NCI-H2227 (cell line): ENCODE measurements around the gene PIP4K2B.

Experiments
- DNase-seq: peaks from one replicate; lab custom pipeline; 2025; ENCODE audit not compliant: unreplicated experiment; lab: John Stamatoyannopoulos, UW

Gene PIP4K2B

DNA sequence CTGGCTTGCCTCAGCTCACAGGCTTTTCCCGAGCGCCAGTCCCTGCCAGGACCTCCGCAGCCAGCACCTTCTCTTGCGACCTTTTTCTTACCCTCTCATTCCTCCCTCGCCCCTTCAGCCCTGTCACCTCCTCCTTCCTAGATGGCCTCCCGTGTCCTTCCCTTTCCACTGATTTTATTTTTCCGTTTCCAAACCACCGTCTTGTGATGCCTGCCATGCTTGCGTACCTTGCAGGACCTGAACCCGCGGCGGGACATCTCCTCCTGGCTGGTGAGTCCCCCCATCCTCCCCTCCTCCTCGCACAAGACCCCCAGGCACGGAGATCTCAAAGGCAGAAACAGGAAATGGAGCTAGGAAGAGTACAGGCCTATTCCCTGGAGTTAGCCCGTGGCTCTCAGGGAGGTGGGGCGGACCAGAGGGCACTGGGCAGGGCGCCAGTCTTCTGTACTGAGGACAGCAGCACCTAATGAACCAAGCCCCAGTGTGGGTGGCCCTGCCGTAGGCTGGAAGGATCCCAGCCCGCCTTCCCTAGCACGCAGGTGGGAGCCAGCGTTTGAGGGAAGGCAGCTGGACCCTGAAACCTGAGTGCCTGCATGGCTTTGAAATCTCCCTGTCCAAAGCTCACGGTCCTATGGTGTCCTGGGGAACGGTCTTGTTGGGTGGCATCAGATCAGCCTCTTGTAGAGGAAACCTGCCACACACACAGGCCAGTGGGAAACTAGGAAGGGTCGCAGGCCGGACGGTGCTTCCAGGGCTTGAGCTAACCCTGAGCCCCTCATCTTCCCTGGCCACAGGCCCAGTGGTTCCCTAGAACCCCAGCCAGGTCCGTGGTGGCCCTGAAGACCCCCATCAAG is 68.6 kb downstream of the PIP4K2B start:
- DNase-seq, result peak; percentile 61

DNA sequence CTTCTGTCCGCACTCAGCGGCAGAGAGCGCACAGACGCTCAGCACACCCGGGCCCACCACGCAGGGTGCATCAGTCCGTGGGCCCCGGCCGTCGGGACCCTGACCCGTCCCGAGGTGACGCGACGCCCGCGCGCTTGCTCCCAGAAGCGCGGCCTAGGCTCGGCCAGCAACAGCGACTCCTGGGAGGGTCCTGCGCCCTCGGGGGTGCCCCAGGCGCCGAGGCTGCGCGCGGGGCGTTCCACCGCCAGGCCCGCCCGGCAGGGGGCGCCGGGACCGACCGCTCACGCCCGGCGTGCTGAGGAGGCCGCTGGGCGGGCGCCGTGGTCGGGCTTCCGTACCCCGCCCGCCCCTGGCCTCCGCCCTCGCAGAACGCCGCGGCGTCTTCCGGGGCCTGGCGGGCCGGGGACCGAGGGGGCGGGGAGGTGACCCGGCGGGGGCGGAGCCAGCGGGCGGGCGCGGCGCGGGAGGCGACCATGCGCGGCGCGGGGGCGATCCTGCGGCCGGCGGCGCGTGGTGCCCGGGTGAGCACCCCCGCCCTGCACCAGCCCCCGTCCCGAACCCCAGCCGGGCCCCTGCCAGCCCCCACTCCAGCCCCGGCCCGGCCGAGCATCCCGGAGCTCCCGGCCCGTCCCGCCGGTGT is 69.3 kb downstream of the PIP4K2B start, which contains the start of gene CISD3:
Gene CISD3, plus strand, starts transcription at position 456 of the 640 bp plus-strand sequence. Its CDS starts 18 bp downstream, at position 474.
- DNase-seq, result peak; percentile 90

DNA sequence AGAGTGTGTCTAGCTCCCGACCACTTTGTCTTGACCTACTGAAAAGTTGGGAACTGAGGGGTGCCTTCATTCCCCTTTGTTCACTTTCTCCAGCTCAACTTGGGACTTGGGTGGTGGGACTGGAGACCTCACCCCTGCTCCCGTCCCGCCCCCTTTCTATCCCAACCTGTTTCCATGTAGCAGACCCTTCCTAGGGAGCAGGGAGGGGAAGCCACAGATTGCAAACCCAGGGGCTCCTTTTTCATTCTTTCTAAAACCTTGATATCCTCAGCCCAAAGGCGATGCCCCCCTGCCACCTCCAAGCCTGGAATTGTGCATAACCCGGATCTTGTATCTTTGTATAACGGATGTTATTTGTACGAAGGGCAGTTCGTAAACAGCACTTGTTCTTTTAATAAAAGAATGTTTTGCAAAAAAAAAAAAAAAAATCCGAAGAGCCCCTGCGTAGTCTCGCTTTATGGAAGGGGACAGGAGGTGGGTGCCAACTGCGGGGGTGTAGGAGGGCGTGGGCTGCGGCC is 69.9 kb downstream of the PIP4K2B start:
- no peak for DNase-seq

DNA sequence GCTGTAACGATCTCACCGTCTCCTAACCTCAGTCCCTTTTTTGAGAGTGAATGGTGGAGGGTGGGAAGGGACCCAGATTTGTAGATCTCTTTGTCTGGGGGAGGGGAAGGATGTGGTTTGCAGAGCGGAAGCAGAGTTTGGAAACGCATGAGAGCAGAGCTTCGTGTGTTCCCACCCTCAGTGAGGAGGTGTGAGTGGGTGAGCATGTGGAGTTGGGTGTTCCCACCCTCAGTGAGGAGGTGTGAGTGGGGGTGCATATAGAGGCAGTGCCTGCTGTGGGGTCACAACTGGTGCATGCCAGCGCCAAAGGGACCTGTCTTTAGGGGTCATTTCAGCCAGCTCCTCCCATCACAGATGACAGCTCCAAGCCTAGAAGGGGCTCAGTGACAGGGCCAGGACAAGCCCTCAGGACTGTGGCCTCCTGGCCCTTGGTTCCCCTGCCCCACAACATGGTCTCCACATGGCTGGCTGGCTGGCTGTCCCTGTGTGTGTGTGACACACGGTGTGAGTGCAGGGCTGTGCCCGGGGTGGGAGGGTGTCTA is 71.0 kb downstream of the PIP4K2B start:
- no peak for DNase-seq

DNA sequence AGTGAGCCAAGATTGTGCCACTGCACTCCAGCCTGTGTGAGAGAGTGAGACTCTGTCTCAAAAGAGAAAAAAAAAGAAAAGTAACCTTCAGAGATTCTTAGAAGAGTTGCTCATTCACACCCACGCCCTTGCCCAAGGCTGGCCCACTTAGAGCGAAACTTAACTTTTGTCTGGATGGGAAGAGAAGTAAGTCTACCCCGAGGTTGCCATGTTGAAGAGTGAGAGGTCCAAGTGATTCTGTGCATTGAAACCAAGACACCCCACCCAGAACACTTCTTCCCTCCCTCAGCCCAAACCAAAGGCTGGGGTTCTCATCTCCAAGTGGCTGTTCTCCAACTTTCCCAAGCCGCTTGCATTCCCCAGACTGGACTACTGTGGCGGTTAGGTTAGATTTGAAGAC is 71.6 kb downstream of the PIP4K2B start:
- no peak for DNase-seq

DNA sequence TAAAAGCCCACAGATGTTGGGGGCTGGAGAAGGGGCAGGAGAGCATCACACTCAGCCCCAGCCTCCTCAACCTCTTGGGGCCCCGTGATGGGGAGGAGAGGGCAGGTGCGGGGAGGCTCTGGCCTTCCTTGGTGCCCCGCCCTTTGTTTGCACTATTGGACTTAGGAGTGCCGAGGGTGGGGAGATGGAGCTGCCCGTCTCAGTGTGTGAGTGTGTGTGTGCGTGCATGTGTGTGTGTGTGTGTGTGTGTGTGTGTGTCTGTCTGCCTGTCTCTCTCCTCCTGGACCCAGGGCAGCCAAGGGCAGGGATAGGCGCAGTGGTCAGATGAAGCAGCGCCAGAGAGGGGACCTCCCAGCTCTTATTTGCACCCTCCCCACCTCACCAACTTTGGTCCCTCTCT is 73.2 kb downstream of the PIP4K2B start:
- DNase-seq, result peak; percentile 28

DNA sequence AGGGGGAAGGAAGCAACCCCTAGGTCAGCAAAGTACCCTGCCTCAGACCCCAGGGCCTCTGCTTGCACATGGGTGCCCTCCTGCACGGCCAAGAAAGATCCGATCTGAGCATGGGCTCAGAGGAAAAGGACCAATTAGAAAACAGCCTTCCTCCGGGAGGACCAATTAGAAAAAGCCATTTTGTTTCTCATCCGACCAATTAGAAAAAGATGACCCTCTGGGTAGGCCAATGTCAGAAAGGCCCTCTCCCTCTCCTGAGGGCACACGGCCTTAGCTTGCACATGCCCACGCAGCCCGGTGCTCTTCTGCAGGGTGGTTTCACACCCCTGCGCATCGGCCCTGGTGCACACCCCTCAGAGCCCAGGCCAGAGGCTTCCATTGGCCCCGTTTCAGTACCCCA is 74.3 kb downstream of the PIP4K2B start:
- DNase-seq, result no peak

DNA sequence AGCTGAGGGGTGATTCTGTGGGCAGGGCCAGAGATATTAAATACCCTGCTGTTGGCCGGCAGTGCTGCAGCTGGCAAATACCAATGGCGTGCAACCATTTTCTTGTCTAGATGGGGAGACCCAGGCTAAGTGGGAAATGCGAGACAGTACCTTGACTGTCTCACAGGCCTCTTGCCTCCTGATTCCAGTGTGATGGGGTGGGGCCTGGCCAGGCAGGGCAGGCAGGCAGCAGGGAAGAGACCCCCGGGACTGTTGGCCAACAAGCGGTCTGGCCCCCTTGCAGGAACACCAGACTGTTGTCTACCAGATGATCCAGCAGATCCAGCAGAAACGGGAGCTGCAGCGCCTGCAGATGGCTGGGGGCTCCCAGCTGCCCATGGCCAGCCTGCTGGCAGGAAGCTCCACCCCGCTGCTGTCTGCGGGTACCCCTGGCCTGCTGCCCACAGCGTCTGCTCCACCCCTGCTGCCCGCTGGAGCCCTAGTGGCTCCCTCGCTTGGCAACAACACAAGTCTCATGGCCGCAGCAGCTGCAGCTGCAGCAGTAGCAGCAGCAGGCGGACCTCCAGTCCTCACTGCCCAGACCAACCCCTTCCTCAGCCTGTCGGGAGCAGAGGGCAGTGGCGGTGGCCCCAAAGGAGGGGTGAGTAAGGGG is 74.9 kb downstream of the PIP4K2B start:
- DNase-seq, result peak; percentile 48

DNA sequence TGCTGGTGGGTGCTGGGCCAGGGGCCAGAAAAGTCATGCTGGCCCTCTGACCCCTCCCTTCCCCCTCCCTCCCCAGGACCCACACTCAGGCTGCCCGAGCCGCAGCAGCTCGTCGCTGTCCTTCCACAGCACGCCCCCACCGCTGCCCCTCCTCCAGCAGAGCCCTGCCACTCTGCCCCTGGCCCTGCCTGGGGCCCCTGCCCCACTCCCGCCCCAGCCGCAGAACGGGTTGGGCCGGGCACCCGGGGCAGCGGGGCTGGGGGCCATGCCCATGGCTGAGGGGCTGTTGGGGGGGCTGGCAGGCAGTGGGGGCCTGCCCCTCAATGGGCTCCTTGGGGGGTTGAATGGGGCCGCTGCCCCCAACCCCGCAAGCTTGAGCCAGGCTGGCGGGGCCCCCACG is 77.6 kb downstream of the PIP4K2B start:
- DNase-seq, result no peak

DNA sequence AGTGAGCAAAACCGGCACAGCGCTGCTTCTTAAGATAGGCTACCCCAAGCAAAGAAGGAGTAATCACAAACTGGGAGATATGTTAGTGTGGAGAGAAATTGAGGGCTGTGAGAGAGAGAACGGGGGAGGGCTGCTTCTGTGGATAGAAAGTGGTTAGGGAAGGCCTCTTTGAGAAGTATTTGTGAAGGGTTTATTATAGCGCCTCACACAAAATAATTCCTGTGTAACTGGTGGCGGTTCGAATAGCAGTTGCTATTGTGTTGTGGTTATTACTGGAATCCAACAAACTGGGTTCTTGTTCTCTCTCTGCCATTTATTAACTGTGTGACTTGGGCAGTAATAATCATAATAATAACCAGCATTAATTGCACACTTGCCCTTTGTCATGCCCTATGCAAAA is 78.4 kb downstream of the PIP4K2B start:
- no peak for DNase-seq

DNA sequence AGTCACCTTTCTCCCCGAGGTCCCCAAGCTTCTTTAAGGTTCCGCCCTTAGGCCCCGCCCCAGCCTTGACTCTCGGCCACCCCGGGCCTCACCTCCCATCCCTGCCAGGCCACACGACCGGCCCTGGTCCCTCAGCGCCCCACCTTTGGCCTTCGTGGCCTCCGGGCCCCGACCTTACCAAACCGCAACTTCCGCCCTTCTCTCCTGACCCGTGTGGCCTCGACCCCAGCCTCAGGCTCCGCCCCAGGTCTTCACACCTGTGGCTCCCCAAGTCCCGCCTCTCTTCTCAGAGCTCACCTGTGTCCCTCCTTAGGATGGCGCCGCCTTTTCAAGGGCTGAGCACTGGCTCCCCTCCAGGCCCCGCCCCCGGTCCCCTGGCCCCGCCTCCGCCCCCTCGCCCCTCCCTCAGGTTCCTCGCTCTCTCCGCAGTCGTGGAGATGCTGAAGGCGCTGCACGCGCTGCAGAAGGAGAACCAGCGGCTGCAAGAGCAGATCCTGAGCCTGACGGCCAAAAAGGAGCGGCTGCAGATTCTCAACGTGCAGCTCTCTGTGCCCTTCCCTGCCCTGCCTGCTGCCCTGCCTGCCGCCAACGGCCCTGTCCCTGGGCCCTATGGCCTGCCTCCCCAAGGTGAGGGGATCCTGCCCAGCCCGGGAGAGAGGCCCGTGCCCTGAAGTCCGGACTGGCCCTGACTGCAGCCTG is 79.3 kb downstream of the PIP4K2B start:
- no peak for DNase-seq

DNA sequence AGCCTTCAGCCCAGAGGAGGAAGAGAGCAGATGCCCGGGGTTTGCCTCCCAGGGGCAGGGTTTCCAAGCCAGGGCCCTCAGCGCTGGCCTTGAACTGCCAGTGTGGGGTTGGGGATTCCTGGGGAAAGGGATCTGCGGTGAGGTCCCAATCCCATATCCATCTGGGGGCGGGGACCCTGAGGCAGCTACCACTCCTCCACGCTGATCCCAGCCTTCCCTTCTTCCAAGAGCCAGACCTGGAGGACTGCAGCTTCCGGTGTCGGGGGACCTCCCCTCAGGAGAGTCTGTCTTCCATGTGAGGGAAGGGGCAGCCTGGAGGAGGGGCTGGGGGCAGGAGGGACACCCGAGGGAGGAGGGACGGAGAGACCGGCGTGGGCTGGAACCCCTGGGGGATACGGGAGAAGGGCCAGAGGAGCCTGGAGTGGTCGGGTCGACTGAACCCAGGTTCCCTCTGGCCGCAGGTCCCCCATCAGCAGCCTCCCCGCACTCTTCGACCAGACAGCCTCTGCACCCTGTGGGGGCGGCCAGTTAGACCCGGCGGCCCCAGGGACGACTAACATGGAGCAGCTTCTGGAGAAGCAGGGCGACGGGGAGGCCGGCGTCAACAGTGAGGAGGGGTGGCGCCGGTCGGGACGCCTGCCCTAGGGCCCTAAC is 79.9 kb downstream of the PIP4K2B start:
- no peak for DNase-seq

DNA sequence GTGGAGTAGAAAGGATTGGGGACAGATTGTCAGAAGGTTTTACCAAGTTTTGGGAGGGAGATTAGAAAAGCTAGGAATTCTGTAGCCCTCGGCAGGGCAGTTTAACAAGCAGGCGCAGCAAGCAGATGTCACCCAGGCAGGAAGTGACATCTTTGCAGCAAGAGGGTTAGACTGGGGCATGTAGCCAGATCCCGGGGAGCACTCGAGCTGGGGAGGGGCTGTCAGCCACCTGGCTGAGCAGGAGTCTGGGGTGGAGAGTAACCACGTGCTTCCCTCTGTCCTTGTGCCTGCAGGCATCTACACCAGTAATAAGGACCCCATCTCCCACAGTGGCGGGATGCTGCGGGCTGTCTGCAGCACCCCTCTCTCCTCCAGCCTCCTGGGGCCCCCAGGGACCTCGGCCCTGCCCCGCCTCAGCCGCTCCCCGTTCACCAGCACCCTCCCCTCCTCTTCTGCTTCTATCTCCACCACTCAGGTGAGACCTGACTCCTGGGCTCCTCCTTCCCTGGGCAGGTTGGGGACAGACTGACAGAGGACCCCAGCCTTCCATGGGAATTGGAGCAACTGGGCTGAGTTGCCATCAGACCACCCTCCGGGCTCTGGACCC is 82.1 kb downstream of the PIP4K2B start:
- DNase-seq, result no peak

DNA sequence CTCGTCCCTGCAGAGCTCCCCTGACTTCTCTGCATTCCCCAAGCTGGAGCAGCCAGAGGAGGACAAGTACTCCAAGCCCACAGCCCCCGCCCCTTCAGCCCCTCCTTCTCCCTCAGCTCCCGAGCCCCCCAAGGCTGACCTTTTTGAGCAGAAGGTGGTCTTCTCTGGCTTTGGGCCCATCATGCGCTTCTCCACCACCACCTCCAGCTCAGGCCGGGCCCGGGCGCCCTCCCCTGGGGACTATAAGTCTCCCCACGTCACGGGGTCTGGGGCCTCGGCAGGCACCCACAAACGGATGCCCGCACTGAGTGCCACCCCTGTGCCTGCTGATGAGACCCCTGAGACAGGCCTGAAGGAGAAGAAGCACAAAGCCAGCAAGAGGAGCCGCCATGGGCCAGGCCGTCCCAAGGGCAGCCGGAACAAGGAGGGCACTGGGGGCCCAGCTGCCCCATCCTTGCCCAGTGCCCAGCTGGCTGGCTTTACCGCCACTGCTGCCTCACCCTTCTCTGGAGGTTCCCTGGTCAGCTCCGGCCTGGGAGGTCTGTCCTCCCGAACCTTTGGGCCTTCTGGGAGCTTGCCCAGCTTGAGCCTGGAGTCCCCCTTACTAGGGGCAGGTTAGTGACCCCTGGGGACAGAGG is 82.9 kb downstream of the PIP4K2B start:
- no peak for DNase-seq
